ENCODE data around the gene LAMA2.

- TF ChIP-seq REST (IDR thresholded peaks at IDR 0.05; ENCODE audit: borderline replicate concordance) (no peak), CTCF (IDR thresholded peaks at IDR 0.05; ENCODE audit: poor library complexity, severe bottlenecking) (no peak)
Observed at GRCh38 chr6:128841518-128841917, 41.4 kb upstream of the LAMA2 start.
